Hematopoietic multipotent progenitor cell treated with erythropoietin and hydrocortisone succinate and interleukin-3 and kit ligand, for 17 days (in vitro differentiated cells): ENCODE measurements around the gene C15orf39.
"Not testable (repeated sequence)": the region's sequence is repeated elsewhere in the genome, so short reads cannot be mapped to it uniquely, and the experiment has no call there.

Experiments used
- DNase-seq: peaks from one replicate; pipeline ENCODE4 v3.0.0-alpha.2; 2015; ENCODE audit warnings: low spot score

Gene C15orf39

DNA sequence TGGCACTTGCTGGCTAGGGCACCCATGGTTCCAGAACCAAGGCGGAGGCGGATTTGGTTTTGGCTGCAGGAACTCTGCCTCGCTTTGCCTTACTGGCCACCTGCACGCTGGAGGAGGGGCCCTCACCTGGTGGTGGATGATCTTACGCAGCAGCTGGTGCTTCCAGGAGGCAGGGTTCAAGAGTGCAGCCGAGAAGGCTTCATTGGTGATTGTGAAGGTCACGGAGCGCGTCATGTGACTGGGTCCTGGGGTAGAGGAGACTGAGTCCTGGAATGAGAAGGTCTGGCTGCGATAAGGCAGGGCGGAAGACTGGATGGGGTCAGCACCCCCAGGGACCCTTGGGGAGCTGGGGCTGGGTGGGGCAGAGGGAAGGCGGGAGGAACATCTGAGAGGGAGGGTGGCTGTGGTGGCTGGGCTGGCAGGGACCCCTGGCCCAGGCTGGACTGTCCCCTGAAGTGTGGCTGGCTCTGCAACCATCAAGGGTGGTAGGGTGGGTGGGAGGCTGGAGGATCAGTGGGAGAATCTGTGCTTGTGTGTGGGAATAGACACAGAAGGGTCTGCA lies 30.7 kb downstream of the C15orf39 start:
- no peak for DNase-seq

DNA sequence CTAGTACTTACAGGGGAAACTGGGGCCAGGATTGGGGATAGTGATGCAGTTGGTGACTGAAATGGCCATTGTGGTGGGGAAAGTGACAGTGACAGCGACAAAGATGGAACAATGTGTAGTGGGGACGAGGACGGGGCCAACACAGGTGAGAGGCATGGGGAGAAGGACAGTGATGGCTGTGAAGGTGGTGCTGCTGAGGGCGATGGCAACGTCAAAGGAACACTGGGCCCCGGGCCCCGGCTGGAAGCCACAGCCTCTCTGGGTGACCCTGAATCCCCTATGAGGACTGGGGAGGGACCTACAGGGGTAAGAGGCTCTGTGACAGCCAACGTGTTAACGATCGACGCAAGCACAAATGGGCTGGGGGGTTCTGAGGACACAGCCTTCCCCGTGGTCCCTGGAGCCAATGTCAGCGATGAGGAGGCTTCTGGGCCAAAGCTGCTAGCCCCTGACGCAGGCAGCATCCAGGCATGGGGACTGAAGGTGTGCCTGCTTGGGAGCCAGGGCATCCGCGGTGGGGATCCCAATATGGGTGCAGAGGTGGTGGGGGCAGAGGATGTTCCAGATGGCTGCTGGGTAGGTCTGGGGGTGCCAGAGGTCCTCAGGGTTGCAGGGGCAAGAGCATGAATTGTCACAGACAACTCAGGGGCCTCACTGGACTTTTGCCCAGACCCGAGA lies 31.3 kb downstream of the C15orf39 start:
- DNase-seq = no peak

DNA sequence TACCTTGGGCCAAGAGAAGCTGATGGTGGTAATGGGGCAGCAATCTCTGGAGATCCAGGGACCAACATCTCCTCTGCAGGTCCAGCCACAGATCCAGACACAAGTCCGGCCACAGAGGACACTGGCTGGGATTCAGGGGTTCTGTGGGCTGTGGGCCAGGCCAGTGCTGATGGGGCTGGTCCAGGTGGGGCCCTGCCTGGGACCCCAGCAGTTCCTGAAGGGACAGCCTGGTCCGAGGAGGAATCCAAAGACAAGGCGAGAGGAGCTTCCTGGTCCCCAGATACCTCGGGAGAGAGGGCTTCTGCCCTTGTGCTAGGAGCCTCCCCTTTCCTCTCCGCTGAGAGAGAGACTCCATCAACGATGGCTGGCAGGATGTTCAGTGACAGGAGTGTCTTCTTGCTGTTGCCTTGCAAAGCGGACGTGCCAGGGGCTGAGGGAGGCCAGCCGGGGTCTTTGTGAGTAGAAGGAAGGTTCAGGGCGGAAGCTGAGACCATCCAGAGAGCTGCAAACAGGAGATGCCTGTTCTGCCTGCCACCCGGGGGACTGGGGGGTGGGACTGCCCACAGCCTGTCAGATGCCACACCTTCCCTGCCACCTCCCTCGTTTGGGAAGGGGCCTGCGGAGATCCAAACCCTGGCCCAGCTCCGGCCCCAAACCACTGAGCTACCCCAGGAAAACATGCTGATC lies 32.0 kb downstream of the C15orf39 start:
- no peak for DNase-seq

DNA sequence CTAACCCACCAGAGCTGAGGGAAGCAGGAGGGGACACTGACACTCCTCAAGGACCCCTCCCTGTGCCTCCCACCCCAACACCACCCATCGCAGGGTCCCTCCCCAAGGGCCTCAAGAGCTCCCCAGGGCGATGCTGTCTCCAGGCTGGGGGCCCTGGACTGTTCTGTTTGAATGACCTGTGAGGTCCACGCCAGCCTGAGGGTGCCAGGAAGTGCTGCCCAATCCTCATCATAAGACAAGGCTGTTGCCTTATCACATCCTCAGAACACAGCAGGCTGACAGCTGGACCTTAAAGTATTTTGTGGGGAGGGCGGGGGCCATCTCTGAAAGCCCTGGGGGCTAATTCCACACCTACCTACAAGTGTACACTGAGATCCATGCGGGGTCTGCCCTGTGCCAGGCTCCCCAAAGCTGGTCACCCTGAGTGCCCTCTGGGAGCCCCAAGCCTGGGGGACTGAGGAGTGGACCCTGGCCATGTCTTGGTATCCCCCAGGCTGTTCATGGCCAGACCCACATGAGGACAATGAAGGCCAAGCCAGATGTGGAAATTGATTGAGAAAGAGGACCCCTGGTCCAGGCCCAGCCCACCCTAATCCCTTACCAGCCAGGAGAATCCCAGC lies 32.6 kb downstream of the C15orf39 start:
- DNase-seq = no peak

DNA sequence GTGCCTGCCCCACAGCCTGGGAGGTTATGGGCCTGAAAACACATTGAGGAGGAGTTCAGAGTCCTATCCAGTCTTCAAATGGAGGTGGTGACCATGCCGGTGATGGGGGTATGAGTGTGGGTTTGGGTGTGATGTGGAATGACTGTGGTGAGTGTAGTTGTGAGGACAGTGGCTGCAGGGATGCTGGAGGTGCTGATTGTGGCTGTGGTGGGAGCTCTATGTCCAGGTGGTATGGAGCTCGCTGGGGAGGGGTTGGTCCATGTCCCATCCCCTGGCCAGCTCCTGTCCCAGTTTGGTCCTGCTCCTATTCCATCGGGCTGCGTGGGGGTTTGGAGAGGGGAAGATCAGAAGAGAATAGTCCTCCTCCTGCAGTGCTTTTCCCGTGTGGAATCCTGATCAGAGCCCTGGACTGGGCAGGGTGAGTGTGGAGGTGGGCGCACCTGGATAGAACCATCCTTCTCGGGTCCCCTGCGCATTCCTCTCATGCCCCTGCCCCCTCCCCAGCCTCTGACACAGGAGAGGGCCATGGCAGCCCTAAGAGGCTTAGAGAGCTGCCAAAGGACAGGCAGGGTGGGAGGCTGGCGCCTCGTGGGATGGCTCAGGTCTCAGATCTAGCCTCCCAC lies 33.5 kb downstream of the C15orf39 start:
- DNase-seq = no peak

DNA sequence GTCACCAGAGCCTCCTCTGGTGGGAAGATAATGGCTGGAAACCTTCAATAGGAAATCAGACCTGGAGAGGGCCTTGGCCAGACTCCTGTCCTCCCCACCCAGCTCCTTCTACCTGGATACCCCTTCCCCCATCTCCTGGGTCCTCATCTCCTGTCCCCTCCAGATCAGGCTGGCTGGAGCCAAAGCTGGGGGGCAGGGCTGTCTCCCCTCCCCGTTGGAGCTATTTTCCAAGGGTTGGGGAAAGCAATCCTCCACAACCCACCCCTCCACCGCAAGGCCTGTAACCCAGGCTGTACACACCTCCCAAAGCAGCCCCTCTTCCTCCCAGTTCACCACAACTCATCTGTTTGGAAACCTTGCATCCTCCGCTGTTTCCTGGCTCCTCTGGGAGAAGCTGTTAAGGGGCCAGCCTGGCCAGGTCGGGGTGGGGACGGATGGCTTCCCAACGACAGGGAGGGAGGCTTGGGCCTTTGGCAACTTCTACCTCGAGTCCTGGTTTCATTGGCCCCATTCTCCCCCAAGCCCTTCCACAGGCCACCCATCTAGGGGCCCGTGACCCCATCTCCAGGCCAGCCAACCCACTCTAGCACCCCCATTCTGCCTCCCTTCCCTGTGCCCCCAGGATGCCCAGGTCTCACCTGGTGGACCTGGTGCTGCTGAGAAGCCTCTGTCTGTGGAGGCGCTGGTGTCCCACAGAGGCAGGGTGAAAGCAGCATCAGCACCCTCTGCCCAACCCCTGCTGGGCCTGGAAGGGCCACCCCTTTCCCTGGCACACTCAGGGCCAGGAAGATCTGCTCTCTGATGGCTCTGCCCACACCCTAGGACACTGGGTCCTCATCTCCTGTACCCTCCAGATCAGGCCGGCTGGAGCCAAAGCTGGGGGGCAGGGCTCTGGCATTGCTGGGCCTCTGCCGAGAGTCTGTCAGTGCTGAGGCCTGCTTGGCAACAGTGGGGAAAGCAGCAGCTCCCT lies 34.4 kb downstream of the C15orf39 start:
- no peak for DNase-seq

DNA sequence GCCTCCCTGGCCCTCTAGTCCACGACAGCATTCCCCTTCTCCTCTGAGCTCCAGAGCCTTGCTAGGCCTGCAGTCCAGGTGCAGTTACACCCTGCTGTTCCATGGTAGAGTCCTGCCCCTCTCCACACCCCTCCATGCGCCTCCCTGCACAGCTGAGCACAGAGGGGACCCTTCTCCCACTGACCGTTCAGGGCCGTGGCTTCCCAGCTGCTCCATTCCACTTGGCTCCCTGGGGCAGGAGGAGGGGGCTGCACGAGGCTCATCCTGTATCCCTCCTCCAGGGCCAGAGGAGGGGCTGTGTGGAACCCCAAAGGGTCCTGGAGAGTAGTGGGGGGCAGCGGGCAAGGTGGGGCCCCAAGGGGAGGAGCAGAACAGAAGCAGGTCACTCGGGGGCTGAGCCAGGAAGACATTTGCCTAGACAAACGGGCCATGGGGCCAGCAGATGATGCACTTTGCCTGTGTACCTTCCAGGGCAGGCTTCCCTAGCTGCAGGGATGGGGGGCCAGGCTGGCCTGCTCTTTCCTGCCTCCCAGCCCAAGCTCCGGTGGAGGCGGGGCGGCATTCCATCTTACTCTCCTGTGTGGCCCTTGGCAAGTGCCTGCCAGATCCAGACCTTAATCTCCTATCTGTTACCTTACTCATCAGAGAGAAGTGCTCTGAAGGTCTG lies 35.8 kb downstream of the C15orf39 start:
- no peak for DNase-seq

DNA sequence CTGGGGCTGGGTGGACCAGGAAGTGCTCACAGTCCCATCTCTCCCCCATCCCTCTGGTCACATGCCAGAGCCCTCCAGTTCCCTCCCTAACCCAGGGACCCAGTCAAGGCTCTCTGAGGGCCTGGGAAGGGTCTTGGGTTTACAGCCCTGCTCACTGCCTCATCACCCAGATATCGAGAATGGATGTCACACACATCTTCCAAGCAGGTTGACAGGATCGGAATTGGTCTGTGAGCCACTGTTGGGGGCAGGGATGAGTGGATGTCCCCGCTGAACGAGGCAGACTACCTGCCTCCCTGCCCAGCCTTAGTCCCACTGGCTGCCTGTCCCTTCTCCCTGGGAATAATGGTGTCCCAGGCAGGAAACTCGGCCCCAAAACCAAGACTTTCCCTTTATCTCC lies 36.5 kb downstream of the C15orf39 start:
- no peak for DNase-seq

DNA sequence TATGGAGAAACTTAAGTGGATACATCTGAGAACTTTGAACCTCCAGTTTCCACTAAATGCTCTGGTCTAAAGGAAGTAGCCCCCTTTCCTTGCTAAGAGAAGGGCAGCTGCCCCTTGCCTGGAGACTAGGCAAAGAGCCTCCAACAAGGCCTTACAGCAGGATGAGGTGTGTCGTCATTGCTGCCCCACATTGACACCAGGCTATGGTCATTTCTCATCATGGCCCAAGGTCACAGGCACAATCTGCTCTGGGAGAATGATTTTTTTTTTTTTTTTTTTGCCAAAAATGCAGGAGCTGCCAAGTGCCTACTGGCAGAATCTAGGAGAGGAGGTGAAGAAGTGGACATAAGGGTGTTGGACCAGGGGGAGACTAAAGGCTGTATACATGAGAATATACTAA lies 44.1 kb downstream of the C15orf39 start:
- DNase-seq = not testable (repeated sequence)

DNA sequence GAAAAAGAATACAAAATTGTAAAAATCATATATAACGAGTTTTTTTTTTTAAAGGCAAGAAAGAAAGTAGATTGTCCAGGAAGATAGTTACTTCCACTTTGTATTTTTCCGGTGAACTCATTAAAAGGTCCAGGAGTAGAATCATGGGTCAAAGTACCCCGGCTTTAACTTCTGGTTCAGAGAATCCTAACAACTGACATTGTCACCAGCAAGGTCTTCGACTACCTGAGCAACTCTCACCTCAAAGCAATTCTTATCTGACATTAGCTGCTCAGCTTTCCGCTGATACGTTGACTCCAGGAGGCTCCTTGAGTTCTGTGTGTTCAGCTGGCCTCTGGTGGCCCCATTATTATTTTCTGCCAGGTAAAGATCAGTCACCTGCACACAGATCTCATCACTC lies 47.3 kb downstream of the C15orf39 start:
- DNase-seq = not testable (repeated sequence)

DNA sequence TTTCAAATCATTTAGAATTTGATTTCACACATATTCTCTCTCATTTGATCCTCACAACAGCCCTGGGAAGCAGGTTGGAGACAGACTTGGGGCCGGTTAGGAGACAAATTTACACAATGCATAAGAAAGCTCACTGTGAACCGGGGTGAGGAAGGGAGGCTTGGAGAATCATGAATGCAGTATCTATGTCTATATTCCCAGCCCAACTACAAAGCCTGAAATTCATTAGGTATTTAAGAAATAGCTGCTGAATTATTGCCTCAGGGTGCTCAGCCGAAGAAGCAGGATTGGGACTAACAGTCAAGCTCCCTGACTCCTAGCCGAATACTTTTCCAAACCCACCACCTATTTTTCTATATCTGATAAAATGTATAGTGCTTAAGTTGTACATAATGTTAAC lies 48.0 kb downstream of the C15orf39 start:
- no peak for DNase-seq

DNA sequence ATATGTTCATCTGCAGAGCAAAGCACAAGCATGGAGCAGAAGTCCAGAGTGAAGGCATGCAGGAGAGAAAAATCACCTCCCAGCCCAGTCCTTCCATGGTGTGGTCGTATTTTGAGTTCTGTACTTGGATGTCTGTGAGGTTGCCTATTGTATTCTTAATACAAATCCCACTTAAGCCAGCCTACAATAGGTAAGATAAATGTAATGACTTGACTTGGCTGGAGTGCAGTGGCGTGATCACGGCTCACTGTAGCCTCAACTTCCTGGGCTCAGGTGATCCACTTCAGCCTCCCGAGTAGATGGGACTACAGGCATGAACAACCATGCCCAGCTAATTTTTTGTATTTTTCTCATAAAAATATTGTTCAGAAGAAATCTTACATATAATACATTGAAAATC lies 49.7 kb downstream of the C15orf39 start:
- DNase-seq = not testable (repeated sequence)

DNA sequence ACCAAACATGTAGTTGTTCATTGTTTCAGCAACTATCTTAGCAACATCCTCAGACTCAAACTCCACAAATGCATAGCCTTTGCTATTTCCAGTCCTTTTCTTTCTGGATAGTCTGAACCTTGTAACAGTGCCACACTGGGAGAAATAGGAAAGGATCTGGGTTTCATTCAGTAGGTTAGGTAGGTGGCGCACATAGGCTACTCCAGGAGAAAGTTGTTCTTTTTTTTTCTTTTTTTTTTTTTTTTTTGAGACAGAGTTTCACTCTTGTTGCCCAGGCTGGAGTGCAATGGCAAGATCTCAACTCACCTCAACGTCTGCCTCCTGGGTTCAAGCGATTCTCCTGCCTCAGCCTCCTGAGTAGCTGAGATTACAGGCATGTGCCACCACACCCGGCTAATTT lies 50.6 kb downstream of the C15orf39 start:
- DNase-seq = not testable (repeated sequence)

DNA sequence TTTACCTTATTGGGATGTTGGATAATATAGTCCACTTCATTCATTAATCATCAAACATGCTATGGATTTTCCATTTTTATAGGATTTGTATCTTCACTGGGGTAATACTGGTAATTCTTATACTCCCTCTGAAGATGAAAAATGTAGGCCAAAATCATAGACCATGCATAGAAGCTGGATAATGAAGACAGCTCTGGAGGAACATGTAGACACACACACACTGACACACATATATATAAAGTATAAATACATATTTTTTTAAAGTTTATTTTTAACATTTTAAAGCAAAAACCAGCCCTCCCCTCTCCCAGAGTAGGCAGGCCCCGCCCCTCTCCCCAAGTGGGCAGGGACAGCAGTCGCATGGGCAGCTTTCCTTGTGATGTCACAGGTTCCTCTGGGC lies 56.4 kb downstream of the C15orf39 start, which contains the start of gene GOLGA6C:
TSS of gene GOLGA6C (plus strand) at position 301 of the 400 bp plus-strand sequence. CDS start 265 bp downstream, outside the sequence.
- DNase-seq = not testable (repeated sequence)

DNA sequence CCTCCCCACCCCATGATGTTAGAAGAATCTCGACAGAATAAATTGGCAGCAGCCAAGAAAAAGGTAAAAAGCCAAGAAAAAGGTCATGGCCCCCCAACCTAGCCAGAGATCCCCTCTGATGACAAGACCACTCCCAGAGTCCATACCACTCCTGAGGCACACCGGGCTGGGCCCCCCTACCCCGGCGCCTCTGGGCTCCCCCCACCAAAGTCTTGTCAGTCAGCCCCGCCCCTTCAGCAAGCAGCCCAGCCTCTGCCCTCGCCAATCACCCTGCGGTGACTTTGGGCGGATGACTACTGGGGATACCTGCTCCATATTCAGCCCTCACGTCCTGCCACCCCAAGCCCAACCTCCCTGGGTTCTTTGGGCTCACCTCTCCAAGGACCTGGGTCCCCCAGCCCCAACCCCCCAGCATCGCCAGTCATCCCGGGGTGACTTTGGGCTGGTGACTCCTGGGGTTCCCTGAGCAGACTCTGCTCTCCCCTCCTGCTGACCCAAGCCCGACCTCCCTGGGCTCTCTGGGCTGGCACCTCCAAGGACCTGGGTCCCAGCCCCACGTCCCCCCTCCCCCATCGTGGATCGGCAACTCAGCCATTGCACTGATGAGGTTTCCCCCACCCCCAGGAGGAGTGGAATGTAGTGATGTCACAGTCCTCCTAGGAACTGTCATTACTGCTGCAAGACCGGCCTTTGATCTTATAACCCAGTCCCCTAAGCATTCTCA lies 57.1 kb downstream of the C15orf39 start:
- DNase-seq = not testable (repeated sequence)

DNA sequence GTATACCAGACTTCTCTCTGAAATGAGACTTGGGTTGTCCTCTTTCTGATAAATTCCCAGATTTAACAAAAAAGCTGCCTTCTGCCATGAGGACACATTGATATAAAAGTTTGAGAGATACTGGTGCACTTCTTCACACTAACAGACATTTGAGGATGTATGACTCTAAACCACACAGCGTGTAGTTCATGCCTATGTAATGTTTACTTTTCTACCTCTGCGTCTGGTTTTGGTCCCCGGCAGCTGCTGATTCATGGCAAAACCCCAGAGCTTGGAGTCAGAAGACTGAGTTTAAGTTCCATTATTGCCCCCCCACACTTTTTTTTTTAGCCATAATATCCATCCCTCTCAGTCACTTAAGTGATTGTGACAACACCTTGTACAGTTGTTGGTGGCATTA lies 58.2 kb downstream of the C15orf39 start:
- DNase-seq = not testable (repeated sequence)
